K562 (cell line): ENCODE results near the gene ZNF133. TPM values are rescaled to one million over a fixed set of nuclear protein-coding genes. Genes with fewer than 3 reads are reported as not detected.

ENCODE experiments used
- ATAC-seq: fragments of 200-7000 bp; cut with Tn5 transposase; 3 replicates; pipeline ENCODE4 v1.9.1; 2020; ENCODE audit warnings: moderate library complexity
- BruUV-seq: library from RNA; stranded (reverse); fragments of 400-500 nt; replicated peaks from 2 replicates; lab custom pipeline; 2021; lab: Mats Ljungman, UMichigan
- CTCF ChIA-PET: fragments of 300-600 bp; formaldehyde crosslinking; extraction: SDS; loops from one replicate; lab custom pipeline; 2021; ENCODE audit warnings: low intra/inter-chr PET ratio; lab: Yijun Ruan, JAX
- POLR2A ChIA-PET: fragments of 300-600, 350-650 bp; sonication (Branson Sonifier 250); formaldehyde crosslinking; extraction: SDS; loops from one replicate; lab custom pipeline; 2021; ENCODE audit warnings: antibody characterized with exemption, inconsistent platforms; lab: Yijun Ruan, JAX
- DNase-seq, 4 experiments: peaks; one replicate each; pipeline versions ENCODE4 v3.0.0 to v3.0.0-alpha.2; 2011 to 2018; ENCODE audit warnings: low spot score in 3 of 4, mixed read lengths in 3 of 4; ENCODE audit errors: extremely low read depth in 1 of 4
- FAIRE-seq: peaks from 2 replicates; lab custom pipeline; 2011; peaks lifted over from hg19 to GRCh38; lab: Jason Lieb, UNC
- H2AFZ ChIP-seq: 2 replicates; pipeline ENCODE4 v1.6.0; 2011; ENCODE audit warnings: low read depth, low read length, control low read depth, inconsistent platforms
- H3K27ac ChIP-seq: fragments of 200-600 bp; 3 replicates; pipeline ENCODE4 v1.8.0; 2011; ENCODE audit warnings: low read depth, mild to moderate bottlenecking, control low read depth, inconsistent platforms, low read length, moderate library complexity, mixed read lengths; ENCODE audit errors: extremely low read depth
- H3K27me3 ChIP-seq, 2 experiments: fragments of 300-600 bp in 1 of 2; 2 replicates in 1 of 2; 3 replicates in 1 of 2; pipeline versions ENCODE4 v1.6.0 to v1.8.0; 2011; ENCODE audit warnings: inconsistent platforms in 2 of 2, low read length in 2 of 2, mild to moderate bottlenecking in 1 of 2, mixed read lengths in 1 of 2, moderate library complexity in 1 of 2; ENCODE audit not compliant: control insufficient read depth in 2 of 2, insufficient read depth in 2 of 2
- H3K36me3 ChIP-seq: fragments of 300-600 bp; 3 replicates; pipeline ENCODE4 v1.8.0; 2011; ENCODE audit warnings: mild to moderate bottlenecking, low read length, inconsistent platforms; ENCODE audit not compliant: control insufficient read depth, insufficient read depth
- H3K4me1 ChIP-seq, 2 experiments: fragments of 200-600 bp in 1 of 2; replicated peaks in 1 of 2; 2 replicates in 1 of 2; 3 replicates in 1 of 2; pipeline versions ENCODE4 v1.5.1 to v1.8.0; 2011; ENCODE audit warnings: inconsistent platforms in 2 of 2, low read length in 2 of 2, mild to moderate bottlenecking in 1 of 2, mixed read lengths in 1 of 2, moderate library complexity in 1 of 2; ENCODE audit not compliant: control insufficient read depth in 2 of 2, insufficient read depth in 2 of 2
- H3K4me2 ChIP-seq: 2 replicates; pipeline ENCODE4 v1.6.1; 2011; ENCODE audit warnings: low read length, control low read depth, inconsistent platforms, mixed read lengths; ENCODE audit not compliant: insufficient read depth
- H3K4me3 ChIP-seq: fragments of 200-600 bp; sonication (generic), shearing (Covaris generic); 2 replicates; pipeline ENCODE4 v1.5.1; 2016; ENCODE audit warnings: control low read depth, inconsistent platforms
- H3K79me2 ChIP-seq: fragments of 200-600 bp; 3 replicates; pipeline ENCODE4 v1.8.0; 2011; ENCODE audit warnings: low read length, inconsistent platforms; ENCODE audit not compliant: control insufficient read depth, insufficient read depth
- H3K9ac ChIP-seq, 2 experiments: 2 replicates each; pipeline versions ENCODE4 v1.6.0 to v1.6.1; 2011; ENCODE audit warnings: low read depth in 2 of 2, low read length in 2 of 2, control low read depth in 1 of 2, inconsistent platforms in 1 of 2, mild to moderate bottlenecking in 1 of 2, mixed read lengths in 1 of 2; ENCODE audit not compliant: insufficient read depth in 1 of 2
- H3K9me1 ChIP-seq: one replicate; pipeline ENCODE4 v1.6.0; 2011; ENCODE audit warnings: inconsistent platforms, mild to moderate bottlenecking, low read length, moderate library complexity; ENCODE audit not compliant: control insufficient read depth, insufficient read depth
- H3K9me3 ChIP-seq: replicated peaks from 2 replicates; pipeline ENCODE4 v1.5.1; 2011; ENCODE audit warnings: low read depth, low read length, inconsistent platforms; ENCODE audit not compliant: control insufficient read depth, insufficient read depth
- H4K20me1 ChIP-seq: replicated peaks from 2 replicates; pipeline ENCODE4 v1.6.1; 2011; ENCODE audit warnings: low read length, inconsistent platforms, mixed read lengths; ENCODE audit not compliant: control insufficient read depth, insufficient read depth
- BRF2 ChIP-seq: IDR thresholded peaks from 3 replicates; pipeline ENCODE4 v1.6.1; 2011; ENCODE audit warnings: borderline replicate concordance, mild to moderate bottlenecking; ENCODE audit not compliant: insufficient read length, insufficient read depth
- DDX20 ChIP-seq: fragments of 450-650 bp; IDR thresholded peaks from 2 replicates; pipeline ENCODE4 v1.6.1; 2016; ENCODE audit warnings: missing genetic modification characterization, low read depth, mild to moderate bottlenecking, missing compliant biosample characterization, moderate library complexity
- DEAF1 ChIP-seq: fragments of 450-650 bp; formaldehyde crosslinking; IDR thresholded peaks from 2 replicates; pipeline ENCODE4 v1.4.0; 2020; ENCODE audit warnings: mild to moderate bottlenecking, moderate library complexity
- KDM2B ChIP-seq: fragments of 250-450 bp; sonication (Bioruptor Pico); IDR thresholded peaks from 2 replicates; pipeline ENCODE4 v1.8.0; 2021; ENCODE audit warnings: mild to moderate bottlenecking, moderate library complexity
- MAZ ChIP-seq, 2 experiments: fragments of 450-650 bp in 1 of 2; sonication (generic) in 1 of 2; formaldehyde crosslinking; IDR thresholded peaks in 1 of 2; conservative IDR thresholded peaks in 1 of 2; 2 replicates each; pipeline versions ENCODE4 v1.4.0 to v1.5.0; 2020; ENCODE audit warnings: mild to moderate bottlenecking in 1 of 2, missing genetic modification reagents in 1 of 2
- PPARD ChIP-seq: fragments of 250-450 bp; sonication (Bioruptor Pico); IDR thresholded peaks from 2 replicates; pipeline ENCODE4 v1.8.0; 2022; ENCODE audit warnings: inconsistent platforms, mild to moderate bottlenecking, moderate library complexity
- WGBS: fragments of 100-300 bp; shearing (Covaris generic); methylation state at CpG from one replicate; pipeline ENCODE4 v1.1.6; 2016; ENCODE audit warnings: low coverage, mixed read lengths; ENCODE audit not compliant: insufficient coverage; ENCODE audit errors: missing lambda C conversion rate; 5-methylcytosine and 5-hydroxymethylcytosine counted together
- in situ Hi-C: fragments of 300-500 bp; cut with MboI; formaldehyde crosslinking; loops from 4 replicates; pipeline ENCODE4 v1.15.0; 2018; ENCODE audit warnings: inconsistent platforms, mixed read lengths
- intact Hi-C: fragments of 100-400 bp; cut with micrococcal nuclease; formaldehyde crosslinking; loops from 2 replicates; pipeline ENCODE4 v1.14.2; 2022
- polyA plus RNA-seq, 8 experiments: library from polyadenylated mRNA; depleted of rRNA in 4 of 8; stranded (reverse) in 5 of 8; unstranded in 3 of 8; fragments of >200 nt; fragmentation: Nextera tagmentation in 2 of 8; fragmentation: Illumina TruSeq in 1 of 8; extraction: Ambion mirVana in 2 of 8; extraction: Trizol in 1 of 8; gene quantifications; 2 replicates each; pipeline versions ENCODE4 v1.2.1 to v1.2.3, GENCODE V29; 2011 to 2014; ENCODE audit warnings: inconsistent platforms in 1 of 8, missing spikeins in 1 of 8
- total RNA-seq, 7 experiments: library from RNA; depleted of rRNA in 6 of 7; stranded (reverse); fragments of >200 nt in 6 of 7; fragmentation: Illumina TruSeq in 2 of 7; extraction: Trizol in 2 of 7; gene quantifications; 2 replicates each; pipeline versions ENCODE4 v1.2.1 to v1.2.3, GENCODE V29; 2011 to 2021; ENCODE audit warnings: low replicate concordance in 1 of 7

Gene ZNF133
- total and polyA plus RNA-seq, 9 of the 15 experiments (the other 6 are each of a cell fraction or from before 2014, with no cell fraction given): 1.1 to 6.5 (median 3.8) TPM

- no peaks in the 10 kb centered on the region for H3K9me1 ChIP-seq
- no peaks in the 10 kb centered on the region for H4K20me1 ChIP-seq
- H3K79me2 ChIP-seq: no peaks in the 10 kb centered on the region
- H3K9ac ChIP-seq: no peak overlapping the region
- 0% methylated on average over 1 of the region's 1 CpG for WGBS
- TF ChIP-seq DEAF1 (CRISPR knock-in tag) (no peak), PPARD (CRISPR knock-in tag) (no peak), MAZ (CRISPR knock-in tag; conservative IDR thresholded peaks at IDR 0.05 in 1 of 2, IDR thresholded peaks at IDR 0.05 in 1 of 2) (no peak), BRF2 (no peak), KDM2B (no peak), DDX20 (tag) (no peak)
- DNase-seq (no peak), FAIRE-seq (no peak), ATAC-seq (no peak)
- CTCF ChIA-PET: no interaction called here
- POLR2A ChIA-PET: no interaction called here
- intact Hi-C loops: no loop called here
- H3K4me3 ChIP-seq: no peak overlapping the region
- in situ Hi-C loops: no loop called here
- H3K9me3 ChIP-seq: no peaks in the 10 kb centered on the region
- no peak overlapping the region for H3K4me2 ChIP-seq
- no peak overlapping the region for H3K27ac ChIP-seq
- BruUV-seq: no TSS peak
- H3K4me1 ChIP-seq: no peaks in the 10 kb centered on the region
- no peaks in the 10 kb centered on the region; a peak in 1 of 5 replicates for H3K27me3 ChIP-seq
- no peak overlapping the region for H2AFZ ChIP-seq
- no peaks in the 10 kb centered on the region for H3K36me3 ChIP-seq
Measured at GRCh38 chr20:18359854-18360253, 71.5 kb downstream of the ZNF133 start.
